Progenitor cell of endocrine pancreas (in vitro differentiated cells): ENCODE measurements around the gene FAM98C. TPM values are rescaled to one million over a fixed set of nuclear protein-coding genes. Genes with fewer than 3 reads are reported as not detected.

Source experiments
- DNase-seq: peaks from one replicate; pipeline ENCODE4 v3.0.0; 2021; ENCODE audit warnings: low spot score; ENCODE audit not compliant: unreplicated experiment
- H3K27ac Mint-ChIP-seq: 2 replicates; pipeline ENCODE4 v1.8.0; 2021; ENCODE audit warnings: mild to moderate bottlenecking, moderate library complexity, mixed read lengths
- H3K27me3 Mint-ChIP-seq: 2 replicates; pipeline ENCODE4 v1.8.0; 2021; ENCODE audit warnings: mixed read lengths
- H3K36me3 Mint-ChIP-seq: 2 replicates; pipeline ENCODE4 v1.8.0; 2022; ENCODE audit warnings: mixed read lengths; ENCODE audit not compliant: insufficient read depth
- H3K4me1 Mint-ChIP-seq: 2 replicates; pipeline ENCODE4 v1.8.0; 2021; ENCODE audit warnings: low read depth, mixed read lengths
- H3K4me3 Mint-ChIP-seq: 2 replicates; pipeline ENCODE4 v1.8.0; 2021; ENCODE audit warnings: low read depth, mild to moderate bottlenecking, moderate library complexity, mixed read lengths
- H3K9me3 Mint-ChIP-seq: 2 replicates; pipeline ENCODE4 v1.8.0; 2021; ENCODE audit warnings: low read depth, mixed read lengths
- CTCF ChIP-seq: fragments of 200-600 bp; sonication (generic); IDR thresholded peaks from one replicate; pipeline ENCODE4 v1.5.0; 2021; ENCODE audit warnings: antibody characterized with exemption, mild to moderate bottlenecking; ENCODE audit not compliant: unreplicated experiment
- total RNA-seq: library from RNA; stranded (reverse); gene quantifications from 2 replicates; pipeline ENCODE4 v1.2.1, GENCODE V29; 2021

The FAM98C gene
- total RNA-seq, 1 donor from 2014 or later, result 19.6 TPM

- Mint-ChIP-seq H3K4me3 (no peak overlapping the region), H3K27ac (no peak overlapping the region), H3K27me3 (peaks cover 7% of the 10 kb centered on the region), H3K36me3 (no peaks in the 10 kb centered on the region), H3K9me3 (no peaks in the 10 kb centered on the region), H3K4me1 (no peaks in the 10 kb centered on the region)
- no peak for TF ChIP-seq CTCF
- DNase-seq, result no peak
These were observed 54.3 kb downstream of the FAM98C start for GRCh38 chr19:38457202-38457601.

GRCh38 chr19:38457690-38458405 lies 55.0 kb downstream of the FAM98C start:
- Mint-ChIP-seq H3K4me3 (no peak overlapping the region), H3K36me3 (no peaks in the 10 kb centered on the region)
- no peak for TF ChIP-seq CTCF

More at GRCh38 chr19:38457690-38458405, 55.0 kb downstream of the FAM98C start:
- DNase-seq, result no peak
- Mint-ChIP-seq H3K4me1 (no peaks in the 10 kb centered on the region), H3K27ac (no peak overlapping the region), H3K27me3 (peaks cover 7% of the 10 kb centered on the region), H3K9me3 (no peaks in the 10 kb centered on the region)

Other genes starting within 250 kb of the FAM98C start
- gene DPF1, start 178.9 kb upstream of the FAM98C start, total RNA-seq, result 4.8 and 4.9 TPM in 2 replicates
- gene PPP1R14A, start 146.7 kb upstream of the FAM98C start, total RNA-seq, result 15.2 and 17.2 TPM in 2 replicates
- gene SPINT2, start 138.5 kb upstream of the FAM98C start, total RNA-seq, result 519 and 559 TPM in 2 replicates
- 3.0 and 3.5 TPM in 2 replicates for gene C19orf33, start 98.8 kb upstream of the FAM98C start, total RNA-seq
- 29.6 and 31.3 TPM in 2 replicates for gene YIF1B, start 87.1 kb upstream of the FAM98C start, total RNA-seq
- 0.43 and 0.53 TPM in 2 replicates for gene KCNK6, start 83.2 kb upstream of the FAM98C start, total RNA-seq
- 21.0 TPM in 2 replicates for gene CATSPERG, start 67.3 kb upstream of the FAM98C start, total RNA-seq
- 122 and 128 TPM in 2 replicates for gene PSMD8, start 28.5 kb upstream of the FAM98C start, total RNA-seq
- 2.8 and 3.3 TPM in 2 replicates for gene GGN, start 15.1 kb upstream of the FAM98C start, total RNA-seq
- gene SPRED3, start 14.4 kb upstream of the FAM98C start, total RNA-seq, result 13.0 and 13.6 TPM in 2 replicates
- not detected in 2 replicates for gene RASGRP4, start 23.1 kb downstream of the FAM98C start, total RNA-seq
- 0.65 and 1.4 TPM in 2 replicates for gene RYR1, start 30.6 kb downstream of the FAM98C start, total RNA-seq
- gene MAP4K1, start 214.9 kb downstream of the FAM98C start, total RNA-seq, result 6.7 and 10.9 TPM in 2 replicates
- 193 and 203 TPM in 2 replicates for gene EIF3K, start 216.1 kb downstream of the FAM98C start, total RNA-seq
- gene ACTN4, start 244.6 kb downstream of the FAM98C start, total RNA-seq, result 639 and 657 TPM in 2 replicates